ENCODE results near the gene OOSP3. TPM values are rescaled to one million over a fixed set of nuclear protein-coding genes. Genes with fewer than 3 reads are reported as not detected.

Gene OOSP3
- polyA plus RNA-seq, 3 donors, result 0.20 TPM; not detected in 2

DNA sequence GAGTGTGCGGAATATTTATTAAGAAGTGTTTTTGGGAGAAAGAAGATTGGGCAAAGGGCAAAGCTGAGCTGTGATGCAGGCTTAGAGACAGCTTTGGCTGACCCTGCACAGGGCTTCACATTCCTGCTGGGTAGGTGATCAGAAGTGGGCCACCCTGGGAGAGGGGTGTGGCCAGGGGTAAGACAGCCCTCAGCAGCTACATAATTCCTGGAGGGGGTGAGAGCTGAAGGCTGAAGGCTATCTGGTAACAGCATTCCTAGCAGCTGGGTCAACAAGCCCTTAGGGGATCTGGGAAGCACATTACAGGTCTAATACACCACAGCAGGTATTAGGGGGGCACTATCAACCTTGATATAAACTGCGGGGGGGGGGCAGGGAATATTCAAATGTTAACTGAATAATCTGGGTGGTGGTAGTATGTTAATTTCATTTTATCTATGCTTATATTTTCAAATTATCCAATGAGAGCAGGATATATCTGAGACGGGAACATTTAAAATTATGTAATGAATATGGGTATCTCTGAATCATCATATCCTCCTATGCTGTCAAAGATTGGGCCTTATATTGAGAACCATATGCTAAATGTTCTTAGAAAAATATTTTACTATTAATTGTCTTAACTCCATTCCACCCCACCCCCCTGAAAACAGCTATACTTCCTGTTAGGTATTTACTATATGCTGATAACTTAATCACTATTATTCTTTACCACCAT lies 65.6 kb downstream of the OOSP3 start:
- no peak for DNase-seq (ENCODE audit: low read depth in 3 of 3, low spot score in 2 of 3)

DNA sequence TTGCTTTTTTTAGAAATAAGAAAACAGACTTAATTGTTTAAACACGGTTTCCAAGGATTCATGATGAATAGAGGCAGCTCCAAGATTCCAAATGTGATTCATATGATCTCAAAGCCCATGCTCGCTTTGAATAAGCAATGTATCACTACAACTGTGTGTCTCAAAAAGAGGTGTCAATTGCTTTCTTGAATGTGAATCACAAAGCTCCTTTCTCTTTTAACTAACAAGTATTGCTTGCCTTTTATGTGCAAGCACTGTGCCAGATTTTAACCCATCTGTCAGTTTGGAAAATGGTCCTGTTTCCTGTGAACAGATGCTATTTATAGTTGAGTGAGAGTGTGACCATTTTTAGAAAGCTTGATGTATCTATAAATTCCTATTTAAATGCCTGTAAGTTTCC lies 66.1 kb downstream of the OOSP3 start:
- DNase-seq (ENCODE audit: low read depth in 3 of 3, low spot score in 2 of 3), result no peak

Other genes with a start within 250 kb of the OOSP3 start
- 10 to 100 TPM; 41.4 to 45.8 (median 43.0) TPM for gene PATL1, start 209.7 kb upstream of the OOSP3 start, polyA plus RNA-seq (ENCODE audit: insufficient read length in 3 of 3)
- gene OR10V1, start 164.9 kb upstream of the OOSP3 start, polyA plus RNA-seq (ENCODE audit: insufficient read length in 3 of 3), result not detected
- 10 to 100 TPM; 49.0 to 55.2 (median 52.6) TPM for gene STX3, start 123.4 kb upstream of the OOSP3 start, polyA plus RNA-seq (ENCODE audit: insufficient read length in 3 of 3)
- gene MRPL16, start 68.0 kb upstream of the OOSP3 start, polyA plus RNA-seq (ENCODE audit: insufficient read length in 3 of 3), result 10 to 100 TPM; 60.2 to 68.3 (median 62.8) TPM
- not detected for gene CBLIF, start 33.3 kb upstream of the OOSP3 start, polyA plus RNA-seq (ENCODE audit: insufficient read length in 3 of 3)
- gene TCN1, start 12.3 kb upstream of the OOSP3 start, polyA plus RNA-seq (ENCODE audit: insufficient read length in 3 of 3), result not detected
- gene OOSP1, start 59.6 kb downstream of the OOSP3 start, polyA plus RNA-seq (ENCODE audit: insufficient read length in 3 of 3), result under 1 TPM; 0.16 to 0.19 (median 0.18) TPM
- under 1 TPM in 1 of 3 donors, not detected in 2; 0.37 TPM for gene OOSP4A, start 85.3 kb downstream of the OOSP3 start, polyA plus RNA-seq (ENCODE audit: insufficient read length in 3 of 3)
- not detected for gene OOSP4B, start 138.4 kb downstream of the OOSP3 start, polyA plus RNA-seq (ENCODE audit: insufficient read length in 3 of 3)
- not detected for gene OOSP2, start 161.6 kb downstream of the OOSP3 start, polyA plus RNA-seq (ENCODE audit: insufficient read length in 3 of 3)
- gene MS4A3, start 177.9 kb downstream of the OOSP3 start, polyA plus RNA-seq (ENCODE audit: insufficient read length in 3 of 3), result 1 to 10 TPM in 1 of 3 donors, under 1 TPM in 2; 0.56 to 1.6 (median 0.83) TPM
- not detected for gene MS4A2, start 209.9 kb downstream of the OOSP3 start, polyA plus RNA-seq (ENCODE audit: insufficient read length in 3 of 3)

All from right renal cortex interstitium (tissue), 3 donors.